CD4-positive, alpha-beta T cell treated with Interleukin-15 for 1 hour (primary cell): Measurements from ENCODE around the gene DAPK1.
A peak's percentile ranks its signal among the peaks of the same experiment; 100 is the strongest.

ENCODE experiments used
- DNase-seq: peaks from one replicate; pipeline ENCODE4 v3.0.0-alpha.2; 2020

Gene DAPK1

DNA sequence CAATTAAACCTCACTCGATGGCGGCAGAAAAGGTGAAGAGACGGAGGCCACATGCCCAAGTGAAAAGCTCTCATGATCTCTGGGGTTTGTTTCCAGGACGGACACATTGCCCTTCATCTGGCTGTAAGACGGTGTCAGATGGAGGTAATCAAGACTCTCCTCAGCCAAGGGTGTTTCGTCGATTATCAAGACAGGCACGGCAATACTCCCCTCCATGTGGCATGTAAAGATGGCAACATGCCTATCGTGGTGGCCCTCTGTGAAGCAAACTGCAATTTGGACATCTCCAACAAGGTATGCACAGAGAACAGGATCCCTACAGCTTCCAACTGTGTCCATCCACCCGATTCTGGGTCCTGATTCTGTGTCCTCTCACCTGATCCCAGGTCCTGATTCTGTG, 153.8 kb downstream of the DAPK1 start:
- DNase-seq, result no peak

DNA sequence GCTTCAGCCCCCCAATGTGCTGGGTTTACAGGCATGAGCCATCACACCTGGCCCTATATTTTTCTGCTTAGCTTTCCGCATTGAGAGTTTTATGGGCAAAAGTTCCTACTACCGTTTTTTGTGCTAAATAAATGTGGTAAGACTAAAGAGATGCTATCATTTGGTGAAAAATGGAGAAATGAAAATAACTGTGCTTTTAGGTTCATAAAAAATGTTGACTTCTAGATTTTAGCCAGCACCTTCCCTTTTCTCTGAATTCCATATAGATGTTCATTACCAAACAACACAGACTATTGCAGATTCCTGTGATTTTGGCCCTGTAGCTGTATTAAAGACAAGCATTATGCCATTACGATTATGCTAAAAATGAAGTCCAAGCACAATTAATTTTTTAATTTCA, 156.3 kb downstream of the DAPK1 start:
- no peak for DNase-seq

DNA sequence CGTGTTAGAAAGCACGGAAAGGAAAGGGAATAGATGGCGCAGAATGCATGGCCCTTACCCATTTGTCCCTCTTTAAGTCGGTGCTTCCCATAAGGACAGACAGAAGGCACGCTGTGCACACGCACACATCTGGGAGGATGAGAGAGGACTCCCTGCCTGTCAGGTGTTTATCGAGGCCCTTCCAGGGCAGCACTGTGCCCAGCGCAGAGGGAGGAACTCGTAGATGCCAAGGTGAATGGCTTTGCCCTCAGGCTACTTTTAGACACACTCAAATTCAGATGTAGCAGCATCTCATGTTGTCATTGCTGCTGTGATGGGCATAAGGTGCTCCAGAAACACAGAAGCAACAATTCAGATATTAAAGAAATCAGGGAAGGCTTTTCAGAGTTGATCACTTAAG, 158.1 kb downstream of the DAPK1 start:
- DNase-seq, result no peak

DNA sequence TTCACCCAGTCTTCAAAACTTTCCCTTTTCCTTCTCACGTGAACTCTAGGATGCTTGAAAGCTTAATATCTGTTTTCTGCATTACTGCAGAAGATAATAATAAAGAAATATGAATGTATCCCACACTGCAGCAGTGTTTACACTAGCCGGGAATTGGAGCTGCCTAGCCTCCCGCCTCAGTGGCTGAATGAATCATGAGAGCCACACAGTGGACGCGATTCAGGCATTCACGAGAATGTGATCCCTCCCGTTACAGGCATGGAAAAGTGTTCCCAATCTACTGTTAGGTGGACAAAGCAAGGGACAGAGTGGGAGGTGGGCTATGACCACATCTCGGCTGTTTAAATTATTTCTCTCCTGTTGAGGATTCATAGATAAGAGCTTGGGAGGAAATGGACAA, 158.8 kb downstream of the DAPK1 start:
- no peak for DNase-seq

DNA sequence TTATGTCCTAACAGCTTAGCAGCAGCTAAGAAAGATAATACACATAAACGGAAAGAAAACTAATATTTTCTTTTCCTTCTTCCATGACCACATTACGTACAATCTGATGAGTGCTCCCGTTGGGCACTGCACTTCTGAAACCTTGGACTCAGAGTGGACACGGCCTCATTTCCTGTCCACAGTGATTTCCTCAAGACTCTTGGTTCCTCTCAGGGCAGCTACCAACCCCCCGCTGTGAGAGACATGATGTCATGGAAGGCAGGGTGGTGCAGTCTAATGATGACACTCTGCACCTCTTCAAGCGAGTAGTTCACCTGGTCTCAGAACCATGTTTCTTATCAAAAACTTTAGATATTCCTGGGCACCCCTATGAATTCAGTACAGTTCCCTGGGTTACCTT, 159.5 kb downstream of the DAPK1 start:
- DNase-seq, result no peak

DNA sequence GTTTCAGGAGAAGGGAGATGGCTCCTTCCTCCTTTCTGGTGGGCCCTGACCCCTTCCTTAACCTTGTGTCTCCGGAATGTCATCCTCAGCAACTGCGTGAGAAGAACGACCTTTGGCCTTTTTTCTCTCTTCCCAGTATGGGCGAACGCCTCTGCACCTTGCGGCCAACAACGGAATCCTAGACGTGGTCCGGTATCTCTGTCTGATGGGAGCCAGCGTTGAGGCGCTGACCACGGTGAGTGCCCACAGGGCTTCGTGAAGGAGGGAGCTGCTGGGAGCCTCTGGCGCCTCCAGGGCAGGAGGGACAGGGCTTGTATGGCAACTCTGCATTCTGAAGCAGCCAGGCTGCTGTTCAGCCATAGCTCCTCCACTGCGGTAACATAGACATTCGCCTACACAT, 160.2 kb downstream of the DAPK1 start:
- DNase-seq, result no peak

DNA sequence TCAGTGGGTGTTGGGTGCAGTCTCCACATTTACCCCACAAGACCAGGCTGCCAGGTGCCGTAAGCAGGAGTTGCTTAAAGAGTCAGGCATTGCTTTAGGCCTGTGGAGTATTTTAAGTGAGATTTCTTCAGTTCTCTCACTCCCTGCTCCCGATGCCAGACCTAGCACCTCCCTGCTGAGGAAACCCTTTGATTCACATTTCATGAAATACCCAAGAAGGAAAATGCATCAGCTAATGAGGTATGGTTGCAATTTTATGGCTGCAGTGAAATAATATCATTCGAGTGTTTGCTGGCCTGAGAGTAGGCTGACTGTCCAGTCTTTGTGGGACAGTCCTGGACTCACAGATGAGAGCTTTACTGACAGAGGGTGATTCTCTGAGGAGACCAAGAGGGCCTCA, 160.8 kb downstream of the DAPK1 start:
- DNase-seq, result no peak

DNA sequence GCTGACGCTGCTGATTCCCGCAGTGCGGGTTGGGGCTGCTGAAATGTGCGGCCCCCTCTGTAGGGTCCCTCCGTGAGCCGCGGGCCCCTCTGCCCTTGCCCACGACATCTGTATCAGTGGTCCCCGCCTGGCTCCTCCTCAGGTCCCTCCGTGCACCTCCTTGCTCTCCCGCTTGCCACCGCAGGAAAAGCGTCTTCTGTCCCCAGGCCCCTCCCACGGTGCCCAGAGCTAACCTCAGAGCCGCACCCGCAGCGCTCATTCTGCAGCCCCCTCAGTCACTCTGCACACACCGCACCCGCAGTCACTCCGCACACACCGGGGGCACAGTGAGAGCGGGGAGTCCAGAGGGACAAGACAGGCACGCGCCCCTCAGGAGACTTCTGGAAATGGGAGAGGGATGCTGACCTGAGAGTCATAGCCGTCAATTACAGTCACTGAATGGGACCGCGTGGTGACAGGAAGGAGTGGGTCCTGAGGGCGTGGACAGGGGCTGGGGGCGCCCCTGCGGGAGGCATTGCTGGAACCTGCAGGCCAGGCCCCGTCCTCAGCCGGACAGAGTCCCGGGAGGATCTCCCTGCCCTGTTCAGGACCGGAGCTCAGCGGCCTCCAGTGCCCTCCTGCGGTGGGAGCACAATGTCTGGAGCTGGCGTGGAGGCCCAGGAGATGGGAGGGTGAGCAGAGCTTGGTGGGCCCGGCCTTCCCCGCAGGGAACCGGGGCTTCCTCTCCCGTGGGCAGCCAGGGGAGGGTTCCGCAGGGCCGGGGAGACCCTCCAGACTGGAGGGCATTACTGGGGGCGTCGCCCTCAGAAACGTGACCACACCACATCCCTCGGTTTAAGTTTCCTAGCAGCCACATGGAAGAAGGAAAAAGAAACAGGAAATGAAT, 162.1 kb downstream of the DAPK1 start:
- no peak for DNase-seq

DNA sequence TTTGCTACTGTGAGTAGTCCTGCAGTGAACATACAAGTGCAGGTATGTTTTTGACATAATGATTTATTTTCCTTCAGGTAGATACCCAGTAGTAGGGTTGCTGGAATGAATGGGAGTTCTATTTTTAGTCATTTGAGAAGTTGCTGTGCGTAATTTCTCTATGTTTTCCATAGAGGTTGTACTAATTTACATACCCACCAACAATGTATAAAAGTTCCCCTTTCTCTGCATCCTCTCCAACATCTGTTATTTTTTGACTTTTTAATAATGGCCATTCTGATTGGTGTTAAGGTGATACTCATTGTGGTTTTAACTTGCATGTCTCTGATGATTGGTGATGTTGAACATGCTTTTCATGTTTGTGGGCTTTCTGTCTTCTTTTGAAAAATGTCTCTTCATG, 163.6 kb downstream of the DAPK1 start:
- DNase-seq, result no peak

DNA sequence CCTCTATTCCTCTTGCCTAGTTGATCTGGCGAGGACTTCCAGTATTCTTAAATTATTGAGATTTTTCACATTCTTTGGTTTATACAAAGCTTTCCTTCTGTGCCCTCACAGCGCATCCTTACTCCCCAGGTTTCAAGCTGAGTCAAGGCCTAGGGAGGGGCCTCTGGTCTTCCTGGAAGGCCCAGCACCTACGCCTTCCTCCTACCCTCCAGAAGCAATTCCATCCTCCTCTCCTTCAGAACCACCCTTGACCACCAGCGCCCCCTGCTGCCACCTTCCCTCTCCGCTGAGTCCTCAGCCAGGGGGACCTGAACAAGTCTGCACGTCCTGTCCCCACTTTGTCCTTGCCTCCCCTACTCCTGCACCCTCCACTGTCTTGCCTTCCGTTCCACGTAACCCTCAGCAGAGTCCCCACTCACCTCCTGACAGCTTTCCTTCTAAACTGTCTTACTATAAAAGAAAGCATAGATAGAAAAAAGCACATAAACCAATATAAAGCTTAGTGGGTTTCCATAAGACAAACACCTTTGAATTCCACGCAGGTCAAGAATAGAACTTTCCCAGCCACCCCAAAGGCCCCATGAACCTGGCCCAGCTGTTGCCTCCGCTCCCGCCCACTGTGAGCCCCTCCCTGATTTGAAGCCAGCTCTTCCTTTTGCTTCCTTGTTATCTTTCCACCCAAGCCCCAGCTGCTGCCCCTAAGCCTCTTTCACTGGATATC, 165.3 kb downstream of the DAPK1 start:
- DNase-seq, result peak; percentile 36

DNA sequence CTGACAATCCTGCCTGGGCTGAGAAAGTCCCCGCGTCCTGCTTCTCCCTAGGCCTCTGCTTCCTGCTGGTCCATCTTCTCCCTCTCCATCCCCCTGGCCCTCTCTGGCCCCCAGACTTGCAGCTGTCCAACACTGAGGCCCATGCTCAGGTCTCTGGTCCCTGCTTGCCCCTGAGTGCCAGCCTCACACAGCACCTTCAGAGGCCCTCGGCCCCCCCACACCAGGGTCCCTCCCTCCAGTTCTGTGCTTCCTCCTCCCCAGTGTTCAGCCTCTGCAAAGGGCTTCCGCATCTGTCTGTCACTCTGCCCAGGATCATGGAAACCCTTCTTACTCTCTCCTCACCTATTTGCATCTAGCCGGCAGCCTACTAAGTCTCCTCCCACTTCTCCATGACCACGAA, 165.9 kb downstream of the DAPK1 start:
- no peak for DNase-seq

DNA sequence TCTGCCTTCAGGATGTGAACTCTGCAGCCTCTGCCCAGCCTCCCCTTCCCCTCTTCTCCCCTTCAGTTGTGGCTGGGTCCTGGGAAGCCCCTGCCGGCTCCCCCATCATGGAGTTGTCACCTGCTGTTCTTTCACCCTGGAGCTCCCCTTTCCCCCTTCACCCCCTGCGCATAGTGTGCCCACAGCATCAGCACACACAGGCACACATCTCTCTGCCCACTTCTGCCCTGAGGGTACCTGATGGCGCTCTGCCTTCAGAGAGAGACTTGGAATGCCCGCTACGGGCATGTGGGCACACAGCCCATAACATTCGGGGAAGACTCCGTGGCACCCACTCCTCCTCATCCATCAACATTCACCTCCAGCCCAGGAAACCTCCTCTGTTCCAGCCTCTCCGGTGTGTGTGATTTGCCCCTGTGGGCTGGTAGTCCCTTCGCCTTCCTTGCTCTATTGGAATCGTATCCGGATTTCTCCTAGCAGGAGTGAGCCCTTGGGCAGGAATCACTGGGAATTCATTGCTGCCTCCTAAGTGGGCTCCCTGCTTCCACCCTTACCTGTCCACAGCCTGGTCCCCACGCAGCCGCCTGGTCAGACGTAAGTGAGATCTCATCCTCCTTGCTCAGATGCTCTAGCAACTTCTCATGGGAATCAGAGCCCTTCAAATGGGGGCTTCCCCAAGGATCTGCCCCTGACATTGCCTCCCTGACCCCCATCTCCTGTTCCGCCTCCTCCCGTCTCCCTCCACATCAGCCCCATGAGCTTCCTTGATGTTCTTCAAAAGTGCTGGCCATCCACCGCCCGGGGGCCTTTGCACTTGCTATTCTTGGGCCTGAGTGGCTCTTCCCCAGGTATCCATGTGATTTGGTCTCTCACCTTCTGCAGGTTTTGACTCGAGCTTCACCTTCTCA, 166.7 kb downstream of the DAPK1 start:
- DNase-seq, result no peak

DNA sequence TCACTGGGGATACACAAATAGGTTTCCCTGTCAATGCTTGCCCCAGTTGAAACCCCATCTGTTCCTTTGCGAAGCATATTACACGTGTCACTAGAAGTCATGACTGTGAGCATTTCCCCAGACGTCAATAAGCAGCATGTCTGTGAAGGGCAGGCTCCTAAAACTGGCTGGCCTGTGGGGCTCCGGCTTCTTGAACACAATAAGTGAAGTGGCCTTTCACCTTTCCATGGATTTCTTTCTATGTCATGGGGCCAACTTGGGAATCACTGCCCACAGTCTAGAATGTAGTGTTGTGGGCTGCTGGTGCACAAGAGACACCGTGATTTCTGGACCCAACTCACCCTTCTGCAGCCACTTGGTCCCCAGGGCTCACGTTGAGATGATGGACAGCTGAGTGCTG, 167.8 kb downstream of the DAPK1 start:
- DNase-seq, result no peak

DNA sequence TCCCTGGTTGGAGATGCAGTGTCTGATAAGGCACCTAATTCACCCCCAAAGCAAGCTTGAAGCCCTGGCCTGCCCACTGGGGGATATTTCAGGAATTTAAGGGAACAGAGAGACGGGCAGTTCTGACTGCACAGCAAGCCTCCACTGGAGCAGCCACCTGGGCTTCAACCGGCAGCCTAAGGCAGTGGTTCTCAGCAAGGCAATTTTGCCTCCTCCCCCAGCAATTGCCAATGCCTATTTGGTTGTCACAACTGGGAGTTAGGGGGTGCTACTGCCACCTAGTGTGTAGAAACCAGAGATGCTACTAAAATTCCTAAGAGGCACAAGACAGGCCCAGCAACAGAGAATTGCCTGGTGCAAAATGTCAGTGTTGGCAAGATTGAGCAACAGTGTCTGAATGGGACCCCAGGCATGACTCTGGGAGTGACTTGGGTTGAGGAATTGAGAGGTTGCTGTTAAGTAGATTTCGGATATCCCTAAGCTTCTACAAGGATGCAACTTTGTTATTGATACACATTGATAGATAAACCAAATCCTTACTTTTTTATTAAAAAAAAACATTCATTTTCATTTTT, 169.6 kb downstream of the DAPK1 start:
- no peak for DNase-seq

DNA sequence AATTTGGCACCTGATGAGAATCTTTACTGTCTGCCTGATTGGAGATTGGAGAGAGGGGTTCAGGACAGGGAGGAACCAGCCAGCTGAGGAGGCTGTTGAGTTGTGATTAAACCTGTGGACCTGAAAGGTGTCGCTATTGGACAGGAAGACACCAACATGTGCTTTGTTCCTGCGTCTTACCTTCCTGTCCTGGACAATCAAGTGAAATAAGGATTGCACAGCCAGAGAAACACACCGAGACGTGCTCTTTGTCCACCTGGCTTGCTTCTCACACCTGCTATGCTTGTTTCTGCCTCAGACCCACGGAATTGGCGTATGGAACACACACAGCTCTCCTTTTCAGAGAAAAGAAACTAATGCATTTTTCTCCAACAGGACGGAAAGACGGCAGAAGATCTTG, 170.6 kb downstream of the DAPK1 start:
- DNase-seq, result no peak

DNA sequence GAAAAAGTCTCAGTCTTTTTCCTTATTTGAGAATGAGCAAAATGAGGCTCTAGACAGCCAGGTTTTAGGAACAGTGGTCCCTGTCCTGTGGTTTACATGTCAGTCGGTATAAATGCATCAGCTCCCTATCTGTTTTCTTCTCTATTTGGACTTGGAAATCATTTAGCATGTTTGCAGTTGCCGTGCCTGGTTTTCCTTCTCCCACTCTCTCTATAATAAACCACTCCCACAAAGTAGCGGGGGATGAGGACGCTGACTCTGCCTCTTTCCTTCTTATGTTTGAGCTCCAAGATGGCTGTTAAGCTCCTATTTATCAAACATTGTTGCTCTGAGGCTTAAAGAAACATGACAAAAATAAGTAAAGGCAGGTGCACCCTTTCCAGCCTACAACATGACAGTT, 171.1 kb downstream of the DAPK1 start:
- no peak for DNase-seq

DNA sequence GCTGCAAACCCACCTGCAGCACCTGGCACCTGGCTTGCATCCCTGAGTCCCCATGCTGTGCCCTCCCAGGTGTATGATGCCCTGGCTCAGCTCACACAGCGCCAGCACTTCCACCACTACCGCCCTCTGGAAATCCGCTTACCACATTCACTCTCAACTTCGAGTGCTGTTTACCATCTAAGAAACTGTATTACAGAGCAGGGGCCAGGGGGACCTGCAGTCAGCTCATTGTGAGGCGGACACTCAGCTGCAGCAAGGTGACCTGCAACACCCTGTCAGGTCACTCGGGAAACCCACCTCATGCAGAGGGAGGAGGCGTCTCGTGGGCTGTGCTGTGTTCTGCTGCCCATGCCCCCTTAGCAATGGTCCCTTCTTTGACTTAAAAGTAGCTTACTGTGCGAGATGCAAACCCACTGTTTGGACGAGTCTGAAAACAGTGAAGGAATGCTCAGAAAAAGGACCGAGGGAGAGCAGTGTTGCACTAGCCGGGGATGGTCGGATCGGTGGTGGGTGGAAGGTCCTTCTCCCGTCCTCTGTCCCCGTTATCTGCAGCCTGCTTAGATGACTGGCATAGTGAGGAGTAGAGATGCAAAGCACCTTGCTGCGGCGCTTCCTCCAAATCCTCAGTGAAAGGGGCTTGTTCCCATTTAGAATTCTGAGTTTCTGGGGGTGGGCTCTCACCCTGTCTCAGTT, 173.1 kb downstream of the DAPK1 start:
- no peak for DNase-seq

DNA sequence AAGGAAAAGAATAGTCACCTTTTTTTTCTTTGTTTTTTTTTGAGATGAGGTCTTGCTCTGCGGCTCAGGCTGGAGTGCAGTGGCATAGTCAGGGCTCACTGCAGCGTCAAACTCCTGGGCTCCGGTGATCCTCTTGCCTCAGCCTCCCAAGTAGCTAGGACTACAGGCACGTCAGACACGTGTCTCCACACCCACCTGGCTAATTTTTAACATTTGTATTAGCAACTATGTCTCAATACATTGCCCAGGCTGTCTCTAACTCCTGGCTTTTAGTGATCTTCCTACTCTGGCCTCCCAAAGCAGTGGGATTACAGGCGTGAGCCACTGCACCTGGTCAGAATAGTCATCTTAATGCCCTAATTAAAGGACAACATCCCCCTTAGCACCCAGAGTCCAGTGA, 173.8 kb downstream of the DAPK1 start:
- DNase-seq, result no peak

DNA sequence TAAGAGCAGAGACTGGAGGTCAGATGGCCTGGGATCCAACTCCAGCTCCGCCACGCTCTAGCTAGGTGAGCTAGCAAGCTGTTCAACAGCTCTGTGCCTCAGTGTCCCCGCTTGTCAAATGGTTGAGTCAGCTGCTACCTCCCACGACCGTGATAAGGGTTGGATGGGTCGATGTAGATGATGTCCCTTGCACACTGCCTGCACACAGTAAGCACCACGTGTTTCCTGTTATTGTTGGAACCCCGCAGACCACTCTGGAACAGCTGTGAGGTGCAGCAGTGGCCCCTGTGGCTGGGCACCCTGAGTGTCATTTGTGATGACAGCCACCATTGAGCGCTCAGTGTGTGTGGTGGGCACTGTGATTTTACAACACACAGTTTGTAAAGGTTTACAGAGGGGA, 174.3 kb downstream of the DAPK1 start:
- no peak for DNase-seq

DNA sequence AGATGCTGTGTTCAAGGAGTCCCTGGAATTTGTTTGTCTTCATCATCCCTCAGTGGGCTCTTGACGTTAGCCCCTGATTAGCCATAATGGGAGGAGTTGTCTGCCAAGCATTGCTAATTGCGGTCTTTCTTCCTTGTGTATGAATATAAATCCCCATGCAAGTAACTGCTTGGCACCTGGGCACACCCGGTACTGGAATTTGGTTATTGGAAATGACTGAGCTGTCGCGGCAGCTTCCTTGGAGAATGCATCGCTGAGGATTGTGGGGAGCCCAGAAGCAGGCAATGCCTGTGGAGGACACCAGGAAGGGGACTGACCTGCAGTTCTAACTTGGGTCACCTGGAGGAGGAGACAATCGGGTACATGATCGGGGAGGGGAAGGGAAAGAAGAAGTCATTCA, 174.9 kb downstream of the DAPK1 start:
- DNase-seq, result no peak

DNA sequence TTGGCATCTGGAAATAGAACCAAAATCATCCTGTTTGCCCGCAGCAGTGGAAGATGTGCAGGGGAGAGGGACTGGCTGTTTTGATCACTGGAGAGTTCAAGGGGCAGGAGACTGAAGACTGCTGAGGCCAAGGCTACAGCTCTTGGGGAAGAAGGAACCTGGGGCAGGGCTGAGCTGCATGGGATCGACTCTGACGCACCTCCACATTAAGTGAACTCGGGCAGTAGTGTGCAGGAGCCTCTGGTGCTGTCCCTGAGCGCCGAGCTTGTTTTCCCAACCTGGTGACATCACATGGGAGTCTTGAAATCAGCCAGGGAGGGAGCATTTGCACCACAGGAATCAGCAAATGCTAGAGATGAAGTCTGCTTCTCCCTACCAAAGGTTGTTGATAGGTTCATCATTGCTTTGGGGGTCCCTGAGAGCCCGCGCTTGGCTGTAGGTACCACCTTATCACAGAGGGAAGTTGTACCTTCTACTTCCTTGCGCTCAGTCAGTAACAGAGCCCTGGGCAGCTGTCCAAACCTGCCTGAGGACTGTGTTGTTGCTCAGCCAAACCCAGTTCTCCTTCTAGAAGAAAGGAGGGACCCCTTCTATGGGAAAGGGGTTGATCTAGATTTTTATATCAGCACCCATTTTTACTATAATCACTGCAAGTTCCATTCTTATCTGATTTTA, 175.9 kb downstream of the DAPK1 start:
- DNase-seq, result no peak
